NCI-H510A treated with DMSO at 0.1 percent for 48 hours (cell line): ENCODE results near the gene TXNRD3.
"Not testable (repeated sequence)": the region's sequence is repeated elsewhere in the genome, so short reads cannot be mapped to it uniquely, and the experiment has no call there.

Experiments used
- DNase-seq: peaks from one replicate; lab custom pipeline; 2025; lab: John Stamatoyannopoulos, UW

TXNRD3 gene

GRCh38 chr3:126644615-126645014, 10.3 kb downstream of the TXNRD3 start:
- no peak for DNase-seq

- DNase-seq, result no peak
Measured at GRCh38 chr3:126638790-126639189, 16.1 kb downstream of the TXNRD3 start.

- no peak for DNase-seq
Measured at GRCh38 chr3:126636436-126636835, 18.5 kb downstream of the TXNRD3 start.

- DNase-seq, result no peak
Measured at GRCh38 chr3:126634803-126635202, 20.1 kb downstream of the TXNRD3 start.

GRCh38 chr3:126630020-126630419, 24.9 kb downstream of the TXNRD3 start:
- no peak for DNase-seq

DNA sequence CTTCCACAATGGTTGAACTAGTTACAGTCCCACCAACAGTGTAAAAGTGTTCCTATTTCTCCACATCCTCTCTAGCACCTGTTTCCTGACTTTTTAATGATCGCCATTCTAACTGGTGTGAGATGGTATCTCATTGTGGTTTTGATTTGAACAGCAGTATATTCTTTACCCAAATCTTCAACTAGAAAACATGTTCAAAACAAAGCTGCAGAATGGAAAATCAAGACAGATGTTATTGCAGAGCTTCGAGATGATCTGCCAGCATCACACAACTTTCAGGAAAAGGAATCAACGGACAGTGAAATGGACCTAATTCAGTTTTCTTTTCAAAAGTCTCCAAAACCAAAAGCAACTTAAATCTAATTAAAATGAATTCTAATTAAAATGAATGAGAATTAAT, 29.2 kb downstream of the TXNRD3 start:
- DNase-seq, result not testable (repeated sequence)

DNA sequence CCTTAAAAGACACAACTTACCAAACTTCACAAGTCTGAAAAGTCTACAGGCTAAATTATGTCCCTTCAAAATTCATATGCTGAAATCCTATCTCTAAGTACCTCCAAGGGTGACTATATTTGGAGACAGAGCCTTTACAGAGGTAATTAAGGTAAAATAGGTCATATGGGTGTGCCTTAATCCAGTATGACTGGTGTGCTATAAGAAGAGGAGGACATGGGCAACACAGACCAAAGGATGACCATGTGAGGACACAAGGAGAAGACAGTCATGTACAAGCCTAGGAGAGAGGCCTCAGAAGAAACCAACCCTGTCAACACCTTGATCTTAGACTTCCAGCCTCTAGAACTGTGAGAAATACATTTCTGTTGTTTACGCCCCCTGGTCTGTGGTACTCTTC, 32.2 kb downstream of the TXNRD3 start:
- DNase-seq, result no peak

DNA sequence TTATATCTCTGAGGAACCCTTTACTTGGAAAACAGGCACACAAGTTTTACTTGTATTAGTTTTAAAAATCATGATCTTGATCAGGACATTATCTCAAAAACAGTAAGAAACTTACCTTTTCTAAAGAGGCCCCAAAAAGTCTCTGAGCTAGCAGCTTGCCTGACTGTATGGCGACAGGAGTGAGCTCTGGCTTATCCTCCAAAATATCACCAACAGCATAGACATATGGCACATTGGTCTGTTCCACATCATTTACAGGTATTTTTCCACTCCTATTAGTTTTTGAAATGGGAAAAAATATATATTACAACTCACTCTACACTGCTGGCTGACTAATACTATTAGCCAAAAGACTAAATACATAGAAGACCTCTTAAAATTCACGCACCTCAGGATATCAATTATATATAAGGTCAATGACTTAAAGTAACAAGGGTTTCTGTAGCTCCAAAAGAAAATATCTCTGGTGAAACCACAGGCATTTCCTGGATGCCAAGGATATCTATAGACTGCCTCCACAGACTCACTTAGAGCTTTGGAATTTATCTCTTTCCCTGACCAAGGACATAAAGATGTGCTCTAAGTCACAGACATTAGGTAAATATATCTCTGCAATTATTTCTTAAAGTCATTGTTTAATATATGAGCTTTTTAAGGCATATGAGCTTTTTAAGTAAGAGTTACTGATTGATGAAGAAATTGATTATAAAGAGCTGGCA, 33.1 kb downstream of the TXNRD3 start:
- no peak for DNase-seq

GRCh38 chr3:126621171-126621570, 33.8 kb downstream of the TXNRD3 start:
- DNase-seq, result no peak

DNA sequence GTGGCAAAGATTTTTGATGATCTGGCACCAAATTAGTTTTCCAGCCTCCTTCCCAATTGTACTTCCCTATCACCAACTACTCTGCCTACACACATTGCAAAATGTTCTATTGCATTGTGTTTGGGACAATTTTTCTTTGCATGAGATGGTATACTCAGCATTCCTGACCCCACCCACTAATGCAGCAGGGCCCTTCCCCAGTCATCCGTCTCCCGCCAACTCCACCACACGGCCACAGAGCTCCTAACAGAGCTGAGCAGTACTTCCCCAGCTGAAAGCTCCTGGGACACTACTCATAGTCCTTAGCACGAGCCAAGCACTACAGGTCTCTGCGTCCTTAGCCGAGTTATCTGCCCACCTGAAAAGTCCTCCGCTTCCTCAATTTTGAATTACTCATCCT, 34.2 kb downstream of the TXNRD3 start:
- no peak for DNase-seq

GRCh38 chr3:126618760-126619159, 36.2 kb downstream of the TXNRD3 start:
- DNase-seq, result no peak

GRCh38 chr3:126618021-126618420, 36.9 kb downstream of the TXNRD3 start:
- no peak for DNase-seq

GRCh38 chr3:126617571-126617970, 37.4 kb downstream of the TXNRD3 start:
- no peak for DNase-seq

- DNase-seq, result no peak
Measured at GRCh38 chr3:126616931-126617330, 38.0 kb downstream of the TXNRD3 start.

DNA sequence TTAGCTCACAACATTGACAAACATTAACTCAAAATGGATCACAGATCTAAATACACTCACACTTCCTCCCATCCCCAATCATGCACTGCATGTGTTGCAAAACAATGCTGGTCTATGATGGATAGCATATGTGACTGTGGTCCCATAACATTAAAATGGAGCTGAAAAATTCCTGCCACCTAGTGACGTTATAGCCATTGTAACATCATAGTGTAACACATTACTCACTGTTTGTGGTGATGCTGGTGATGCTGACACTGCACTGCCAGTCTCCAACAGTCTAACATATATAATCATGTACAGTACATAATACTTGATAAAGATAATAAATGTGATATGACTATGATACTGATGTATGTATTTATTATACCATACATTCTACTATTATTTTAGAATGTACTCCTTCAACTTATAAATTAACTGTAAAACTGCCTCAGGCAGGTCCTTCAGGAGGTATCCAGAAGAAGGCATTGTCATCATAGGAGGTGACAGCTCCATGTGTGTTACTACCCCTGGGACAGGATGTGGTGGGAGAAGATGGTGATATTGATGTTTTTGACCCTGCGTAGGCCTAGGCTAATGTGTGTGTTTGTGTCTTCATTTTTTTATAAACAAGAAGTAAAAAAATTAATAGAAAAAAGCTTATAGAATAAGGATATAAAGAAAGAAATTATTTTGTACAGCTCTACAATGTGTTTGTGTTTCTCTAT, 41.3 kb downstream of the TXNRD3 start:
- no peak for DNase-seq

GRCh38 chr3:126612479-126613205, 42.3 kb downstream of the TXNRD3 start:
- no peak for DNase-seq

DNA sequence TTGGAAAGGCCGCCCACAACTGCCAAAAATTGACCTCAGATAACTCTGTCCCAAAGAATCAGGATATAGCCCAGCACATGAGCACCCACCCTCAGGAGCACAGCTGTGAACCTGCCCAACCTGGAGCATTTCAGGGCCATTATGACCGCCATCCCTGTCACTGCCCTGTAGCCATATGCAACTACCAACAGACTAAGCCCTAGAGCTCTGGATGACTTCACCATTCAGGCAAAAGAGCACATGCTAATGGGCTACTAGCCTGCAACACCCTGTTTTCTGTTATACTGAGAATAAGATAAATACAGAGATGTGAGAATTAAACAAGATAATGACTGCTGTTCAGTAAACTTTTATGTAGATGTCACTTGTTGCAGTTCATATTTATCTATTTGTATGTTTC, 45.0 kb downstream of the TXNRD3 start:
- DNase-seq, result no peak

- DNase-seq, result no peak
Measured at GRCh38 chr3:126607214-126607908, 47.6 kb downstream of the TXNRD3 start.

GRCh38 chr3:126606001-126606400, 48.9 kb downstream of the TXNRD3 start:
- no peak for DNase-seq

- no peak for DNase-seq
Measured at GRCh38 chr3:126604691-126605090, 50.2 kb downstream of the TXNRD3 start.

DNA sequence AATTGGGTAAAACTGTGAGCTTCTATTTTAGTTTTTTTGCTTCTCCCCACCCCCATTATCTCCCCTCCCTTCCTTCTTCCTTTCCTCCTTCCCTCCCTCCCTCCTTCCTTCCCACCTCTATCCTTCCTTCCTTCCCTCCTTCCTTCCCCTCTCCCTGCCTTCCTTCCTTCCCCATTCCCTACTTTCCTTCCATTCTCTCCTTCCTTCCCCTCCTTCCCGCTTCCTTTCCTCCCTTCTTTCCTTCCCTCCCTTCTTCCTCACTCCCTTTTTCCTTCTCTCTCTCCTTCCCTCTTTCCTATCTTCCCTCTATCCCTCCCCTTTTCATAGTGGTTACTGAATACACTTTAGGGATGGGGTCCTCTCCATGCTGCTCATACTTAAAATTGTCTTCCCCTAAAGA, 55.8 kb downstream of the TXNRD3 start:
- DNase-seq, result no peak

- DNase-seq, result not testable (repeated sequence)
Measured at GRCh38 chr3:126595479-126595878, 59.4 kb downstream of the TXNRD3 start.
